Small intestine (tissue), 7 donors: ENCODE results near the gene KRTAP9-3. TPM values are rescaled to one million over a fixed set of nuclear protein-coding genes. Genes with fewer than 3 reads are reported as not detected.
"Not testable (repeated sequence)": the region's sequence is repeated elsewhere in the genome, so short reads cannot be mapped to it uniquely, and the experiment has no call there.

Experiments used
- DNase-seq, 2 donors: peaks; one replicate each; pipeline versions ENCODE4 v3.0.0 to v3.0.0-alpha.2; 2013
- FAIRE-seq: peaks from 2 replicates; lab custom pipeline; 2012; peaks lifted over from hg19 to GRCh38; lab: Jason Lieb, UNC
- H3K27ac ChIP-seq, 3 donors: one replicate each; pipeline ENCODE4 v1.5.1; 2013; ENCODE audit warnings: low read length in 2 of 3, mild to moderate bottlenecking in 2 of 3, control low read depth in 1 of 3, inconsistent platforms in 1 of 3, low read depth in 1 of 3, moderate library complexity in 1 of 3
- H3K27me3 ChIP-seq, 3 donors: one replicate each; pipeline ENCODE4 v1.6.1; 2013; ENCODE audit warnings: low read length in 3 of 3, inconsistent platforms in 1 of 3; ENCODE audit not compliant: control insufficient read depth in 3 of 3, insufficient read depth in 3 of 3
- H3K36me3 ChIP-seq, 3 donors: one replicate each; pipeline ENCODE4 v1.6.1; 2013; ENCODE audit warnings: low read length in 3 of 3, inconsistent platforms in 1 of 3, low read depth in 1 of 3, mild to moderate bottlenecking in 1 of 3, moderate library complexity in 1 of 3; ENCODE audit not compliant: control insufficient read depth in 3 of 3, insufficient read depth in 2 of 3
- H3K4me1 ChIP-seq, 3 donors: one replicate each; pipeline ENCODE4 v1.6.1; 2013; ENCODE audit warnings: low read length in 2 of 3, inconsistent platforms in 1 of 3, low read depth in 1 of 3, mild to moderate bottlenecking in 1 of 3, moderate library complexity in 1 of 3; ENCODE audit not compliant: control insufficient read depth in 3 of 3, insufficient read depth in 2 of 3
- H3K4me3 ChIP-seq, 3 donors: one replicate each; pipeline ENCODE4 v1.5.1; 2013; ENCODE audit warnings: low read length in 3 of 3, control low read depth in 1 of 3, inconsistent platforms in 1 of 3, low read depth in 1 of 3, mild to moderate bottlenecking in 1 of 3, moderate library complexity in 1 of 3
- H3K9me3 ChIP-seq, 2 donors: one replicate each; pipeline ENCODE4 v1.6.1; 2013; ENCODE audit warnings: low read depth in 1 of 2, low read length in 1 of 2; ENCODE audit not compliant: control insufficient read depth in 2 of 2, insufficient read depth in 1 of 2
- WGBS, 3 donors: extraction: QIAGEN DNeasy Blood & Tissue Kit; methylation state at CpG; one replicate each; pipeline ENCODE4 v1.1.7; 2013; 5-methylcytosine and 5-hydroxymethylcytosine counted together
- polyA plus RNA-seq, 4 donors: library from polyadenylated mRNA; stranded (reverse) in 3 of 4; unstranded in 1 of 4; fragments of 200-250 nt in 3 of 4; fragments of 120-200 nt in 1 of 4; gene quantifications; one replicate each; pipeline versions ENCODE4 v1.2.1 to v1.2.3, GENCODE V29; 2013
- donor health status: healthy with polysubstance abuse.
- donor health status: control.
- donor health status: control.
- donor health status: Bipolar disorder and iron deficiency.
- donor health status: healthy.

Gene KRTAP9-3
- polyA plus RNA-seq, 4 donors, result not detected

- no peaks in the 10 kb centered on the region for H3K36me3 ChIP-seq
- H3K9me3 ChIP-seq, result no peaks in the 10 kb centered on the region
- H3K27ac ChIP-seq, result no peak overlapping the region
- H3K27me3 ChIP-seq, result peaks cover 4 to 11% (median 5%) of the 10 kb centered on the region in 3 donors
- no peaks in the 10 kb centered on the region for H3K4me1 ChIP-seq
- peak; percentile 6 to 9 for DNase-seq
- no peak for FAIRE-seq
- H3K4me3 ChIP-seq, result no peak overlapping the region
- 14 to 33% (median 21%) methylated on average over 1 of the region's 1 CpG for WGBS, 3 donors
Measured at GRCh38 chr17:41211845-41212466, 20.3 kb upstream of the KRTAP9-3 start.

DNA sequence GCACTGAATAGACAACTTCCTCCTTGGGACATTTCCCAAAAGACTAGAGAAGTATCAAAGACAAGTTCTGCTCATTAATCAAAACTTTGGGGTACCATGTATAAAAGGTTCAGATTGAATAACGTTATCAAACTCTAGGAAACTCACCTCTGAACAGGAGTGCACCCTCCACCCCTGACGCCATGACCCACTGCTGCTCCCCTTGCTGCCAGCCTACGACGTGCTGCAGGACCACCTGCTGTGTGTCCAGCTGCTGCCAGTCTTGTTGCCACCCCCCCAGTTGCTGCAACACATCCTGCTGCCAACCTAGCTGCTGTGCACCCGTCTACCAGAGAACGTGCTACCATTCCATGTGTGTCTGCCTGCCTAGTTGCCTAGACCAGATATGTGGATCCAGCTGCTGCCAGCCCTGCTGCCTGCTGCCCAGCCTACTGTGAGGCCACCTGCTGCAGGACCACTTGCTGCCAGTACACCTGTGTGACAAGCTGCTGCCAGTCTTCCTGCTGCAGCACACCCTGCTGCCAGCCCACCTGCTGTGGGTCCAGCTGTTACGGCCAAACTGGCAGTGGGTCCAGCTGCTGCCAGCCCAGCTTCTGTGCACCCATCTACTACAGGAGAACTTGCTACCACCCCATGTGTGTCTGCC lies 19.6 kb upstream of the KRTAP9-3 start:
- DNase-seq (no peak), FAIRE-seq (no peak)
- no peaks in the 10 kb centered on the region for H3K4me1 ChIP-seq
- peaks cover 4 to 11% (median 5%) of the 10 kb centered on the region in 3 donors for H3K27me3 ChIP-seq
- 41 to 75% (median 60%) methylated on average over 7 of the region's 7 CpGs for WGBS, 3 donors
- H3K9me3 ChIP-seq, result no peaks in the 10 kb centered on the region
- H3K36me3 ChIP-seq, result no peaks in the 10 kb centered on the region
- H3K4me3 ChIP-seq, result no peak overlapping the region
- no peak overlapping the region for H3K27ac ChIP-seq

GRCh38 chr17:41215681-41216080 lies 16.6 kb upstream of the KRTAP9-3 start:
- H3K27me3 ChIP-seq, result peaks cover 0 to 11% (median 4%) of the 10 kb centered on the region in 3 donors
- FAIRE-seq (no peak), DNase-seq (no peak)
- H3K27ac ChIP-seq, result no peak overlapping the region
- no peaks in the 10 kb centered on the region for H3K36me3 ChIP-seq
- H3K9me3 ChIP-seq, result no peaks in the 10 kb centered on the region
- no peaks in the 10 kb centered on the region for H3K4me1 ChIP-seq
- H3K4me3 ChIP-seq, result no peak overlapping the region
- WGBS, 3 donors, result 70 to 76% (median 70%) methylated on average over 1 of the region's 1 CpG

- Histone ChIP-seq H3K27ac (no peak overlapping the region), H3K36me3 (no peaks in the 10 kb centered on the region), H3K4me1 (no peaks in the 10 kb centered on the region), H3K27me3 (peaks cover 0 to 3% (median 0%) of the 10 kb centered on the region in 3 donors), H3K4me3 (no peak overlapping the region), H3K9me3 (no peaks in the 10 kb centered on the region)
- FAIRE-seq, result no peak
- no peak for DNase-seq
- WGBS, 3 donors, result 58 to 70% (median 67%) methylated on average over 2 of the region's 2 CpGs
Measured at GRCh38 chr17:41223821-41224220, 8.4 kb upstream of the KRTAP9-3 start.

GRCh38 chr17:41226051-41226450 lies 6.2 kb upstream of the KRTAP9-3 start:
- WGBS, 3 donors, result 88 to 92% (median 88%) methylated on average over 6 of the region's 6 CpGs
- Histone ChIP-seq H3K36me3 (no peaks in the 10 kb centered on the region), H3K27me3 (peaks cover 0 to 5% (median 0%) of the 10 kb centered on the region in 3 donors), H3K27ac (no peak overlapping the region), H3K9me3 (no peaks in the 10 kb centered on the region), H3K4me1 (no peaks in the 10 kb centered on the region), H3K4me3 (no peak overlapping the region)
- no peak for DNase-seq
- FAIRE-seq, result no peak

DNA sequence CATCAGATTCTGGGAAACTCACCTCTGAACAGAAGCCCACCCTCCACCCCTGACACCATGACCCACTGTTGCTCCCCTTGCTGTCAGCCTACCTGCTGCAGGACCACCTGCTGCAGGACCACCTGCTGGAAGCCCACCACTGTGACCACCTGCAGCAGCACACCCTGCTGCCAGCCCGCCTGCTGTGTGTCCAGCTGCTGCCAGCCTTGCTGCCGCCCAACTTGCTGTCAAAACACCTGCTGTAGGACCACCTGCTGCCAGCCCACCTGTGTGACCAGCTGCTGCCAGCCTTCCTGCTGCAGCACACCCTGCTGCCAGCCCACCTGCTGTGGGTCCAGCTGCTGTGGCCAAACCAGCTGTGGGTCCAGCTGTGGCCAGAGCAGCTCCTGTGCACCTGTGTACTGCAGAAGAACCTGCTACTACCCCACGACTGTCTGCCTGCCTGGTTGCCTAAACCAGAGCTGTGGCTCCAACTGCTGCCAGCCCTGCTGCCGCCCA lies 5.6 kb upstream of the KRTAP9-3 start, which contains the start of gene KRTAP9-2:
Gene KRTAP9-2, plus strand, starts transcription at position 51 of the 498 bp plus-strand sequence. Its CDS starts 7 bp downstream, at position 58.
- H3K4me1 ChIP-seq, DNase-seq, FAIRE-seq, H3K27me3 ChIP-seq, H3K27ac ChIP-seq, H3K9me3 ChIP-seq, H3K36me3 ChIP-seq, H3K4me3 ChIP-seq: not testable (repeated sequence)
- WGBS, 3 donors, result 7 to 57% (median 30%) methylated on average over 2 to 3 of the region's 4 CpGs

DNA sequence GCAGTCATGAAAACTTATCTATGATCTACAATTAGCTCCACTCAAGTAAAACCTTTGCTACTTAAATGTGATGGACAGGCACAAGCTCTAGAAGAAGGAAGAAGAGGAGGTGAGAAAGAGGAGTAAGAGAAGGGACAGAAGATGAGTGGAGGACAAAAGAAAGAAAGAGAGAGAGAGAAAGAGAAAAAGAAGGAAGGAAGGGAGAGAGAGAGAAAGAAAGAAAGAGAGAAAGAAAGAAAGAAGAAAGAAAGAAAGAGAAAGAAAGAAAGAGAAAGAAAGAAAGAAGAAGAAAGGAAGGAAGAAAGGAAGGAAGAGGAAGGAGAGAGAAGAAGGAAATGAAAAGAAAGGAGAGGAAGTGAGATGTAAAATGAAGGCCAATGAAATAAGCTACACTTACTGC lies 2.2 kb upstream of the KRTAP9-3 start:
- no peaks in the 10 kb centered on the region for H3K4me1 ChIP-seq
- H3K4me3 ChIP-seq, result no peak overlapping the region
- FAIRE-seq (no peak), DNase-seq (no peak)
- no peak overlapping the region for H3K27ac ChIP-seq
- H3K9me3 ChIP-seq, result no peaks in the 10 kb centered on the region
- H3K36me3 ChIP-seq, result no peaks in the 10 kb centered on the region
- peaks cover 0 to 5% (median 0%) of the 10 kb centered on the region in 3 donors for H3K27me3 ChIP-seq

- H3K9me3 ChIP-seq, result no peaks in the 10 kb centered on the region
- peaks cover 0 to 2% (median 0%) of the 10 kb centered on the region in 3 donors for H3K27me3 ChIP-seq
- WGBS, 3 donors, result 82 to 89% (median 86%) methylated on average over 6 of the region's 6 CpGs
- no peak for FAIRE-seq
- H3K4me3 ChIP-seq, result no peak overlapping the region
- H3K27ac ChIP-seq, result no peak overlapping the region
- H3K36me3 ChIP-seq, result no peaks in the 10 kb centered on the region
- DNase-seq, result no peak
- H3K4me1 ChIP-seq, result no peaks in the 10 kb centered on the region
Measured at GRCh38 chr17:41231731-41232130, 518 bp upstream of the KRTAP9-3 start.
